HEK293T (cell line): Measurements from ENCODE around the gene PRDM16.

Source experiments
- CTCF ChIA-PET: fragments of 350-600 bp; formaldehyde crosslinking; extraction: SDS; loops from one replicate; lab custom pipeline; 2021; ENCODE audit warnings: antibody characterized with exemption, inconsistent platforms; lab: Yijun Ruan, JAX
- POLR2A ChIA-PET: fragments of 350-600 bp; formaldehyde crosslinking; extraction: SDS; loops from one replicate; lab custom pipeline; 2020; ENCODE audit warnings: antibody characterized with exemption, inconsistent platforms; lab: Yijun Ruan, JAX
- DNase-seq: peaks from one replicate; pipeline ENCODE4 v3.0.0; 2012; ENCODE audit warnings: mixed read lengths; ENCODE audit errors: extremely low spot score
- ARNT ChIP-seq: fragments of 450-650 bp; IDR thresholded peaks from 2 replicates; pipeline ENCODE4 v1.6.1; 2017; ENCODE audit warnings: mild to moderate bottlenecking
- BHLHE40 ChIP-seq: fragments of 450-650 bp; IDR thresholded peaks from 2 replicates; pipeline ENCODE4 v1.6.1; 2016; ENCODE audit warnings: mild to moderate bottlenecking, moderate library complexity, borderline replicate concordance
- CTBP1 ChIP-seq: fragments of 450-650 bp; IDR thresholded peaks from 2 replicates; pipeline ENCODE4 v1.6.1; 2016; ENCODE audit warnings: borderline replicate concordance
- ELF4 ChIP-seq: fragments of 450-650 bp; IDR thresholded peaks from 2 replicates; pipeline ENCODE4 v1.6.1; 2017; ENCODE audit warnings: antibody characterized with exemption
- FOXA1 ChIP-seq: fragments of 450-650 bp; IDR thresholded peaks from 2 replicates; pipeline ENCODE4 v1.6.1; 2016; ENCODE audit warnings: mild to moderate bottlenecking
- FOXK2 ChIP-seq: fragments of 450-650 bp; IDR thresholded peaks from 2 replicates; pipeline ENCODE4 v1.6.1; 2016; ENCODE audit warnings: mild to moderate bottlenecking
- FOXM1 ChIP-seq: fragments of 450-650 bp; IDR thresholded peaks from 2 replicates; pipeline ENCODE4 v1.6.1; 2017; ENCODE audit warnings: mild to moderate bottlenecking, borderline replicate concordance
- HDGF ChIP-seq: fragments of 450-650 bp; IDR thresholded peaks from 2 replicates; pipeline ENCODE4 v1.6.1; 2017; ENCODE audit warnings: antibody characterized with exemption, borderline replicate concordance
- L3MBTL2 ChIP-seq: fragments of 450-650 bp; conservative IDR thresholded peaks from 2 replicates; pipeline ENCODE4 v1.6.1; 2016; ENCODE audit warnings: mild to moderate bottlenecking
- LEF1 ChIP-seq: fragments of 450-650 bp; IDR thresholded peaks from 2 replicates; pipeline ENCODE4 v1.6.1; 2017; ENCODE audit warnings: mild to moderate bottlenecking, borderline replicate concordance
- NFRKB ChIP-seq: fragments of 450-650 bp; IDR thresholded peaks from 2 replicates; pipeline ENCODE4 v1.6.1; 2016; ENCODE audit warnings: mild to moderate bottlenecking, moderate library complexity
- PKNOX1 ChIP-seq: fragments of 450-650 bp; IDR thresholded peaks from 2 replicates; pipeline ENCODE4 v1.6.1; 2016
- SP1 ChIP-seq: fragments of 450-650 bp; IDR thresholded peaks from 2 replicates; pipeline ENCODE4 v1.6.1; 2017
- SUZ12 ChIP-seq: fragments of 450-650 bp; IDR thresholded peaks from 2 replicates; pipeline ENCODE4 v1.6.1; 2016; ENCODE audit warnings: mild to moderate bottlenecking
- TARDBP ChIP-seq: fragments of 450-650 bp; IDR thresholded peaks from 2 replicates; pipeline ENCODE4 v1.6.1; 2016
- ZNF384 ChIP-seq: fragments of 450-650 bp; IDR thresholded peaks from 2 replicates; pipeline ENCODE4 v1.6.1; 2016

The PRDM16 gene

GRCh38 chr1:3070644-3071564, 1.9 kb downstream of the PRDM16 start:
- ChIA-PET CTCF (no interaction called here), POLR2A (interaction anchor here (0.9 kb wide), 1 partner anchor 176 kb away, joined by 3 read pairs; no protein-coding TSS in a partner anchor)
- no peak for TF ChIP-seq SP1
- no peak for TF ChIP-seq CTBP1
- TF ChIP-seq LEF1: no peak
- no peak for TF ChIP-seq TARDBP
- no peak for TF ChIP-seq BHLHE40
- TF ChIP-seq ELF4: no peak
- no peak for TF ChIP-seq SUZ12
- no peak for TF ChIP-seq HDGF
- no peak for TF ChIP-seq L3MBTL2
- no peak for TF ChIP-seq FOXA1
- TF ChIP-seq FOXM1: no peak
- no peak for TF ChIP-seq ZNF384
- TF ChIP-seq ARNT: no peak
- TF ChIP-seq FOXK2: no peak
- no peak for TF ChIP-seq PKNOX1
- TF ChIP-seq NFRKB: no peak
- DNase-seq: peak; percentile 20

GRCh38 chr1:3071565-3072390, 2.8 kb downstream of the PRDM16 start:
- POLR2A ChIA-PET: interaction anchor here (0.9 kb wide), 1 partner anchor 175 kb away, joined by 3 read pairs; no protein-coding TSS in a partner anchor
- CTCF ChIA-PET: no interaction called here
- TF ChIP-seq ZNF384 (no peak), HDGF (no peak), NFRKB (no peak), L3MBTL2 (no peak), FOXM1 (no peak), FOXA1 (no peak), SP1 (no peak), PKNOX1 (no peak), CTBP1 (no peak), LEF1 (no peak), SUZ12 (no peak), ARNT (no peak), ELF4 (no peak)
- no peak for DNase-seq

GRCh38 chr1:3072391-3073185, 3.6 kb downstream of the PRDM16 start:
- no peak for DNase-seq
- CTCF ChIA-PET: no interaction called here
- no peak for TF ChIP-seq SUZ12
- no peak for TF ChIP-seq LEF1
- no peak for TF ChIP-seq TARDBP
- TF ChIP-seq L3MBTL2: no peak
- no peak for TF ChIP-seq FOXM1
- no peak for TF ChIP-seq FOXK2
- TF ChIP-seq SP1: no peak
- TF ChIP-seq ZNF384: no peak
- TF ChIP-seq ARNT: no peak
- TF ChIP-seq FOXA1: no peak
- no peak for TF ChIP-seq BHLHE40
- POLR2A ChIA-PET: no interaction called here

GRCh38 chr1:3073186-3073488, 4.1 kb downstream of the PRDM16 start:
- ChIA-PET CTCF (no interaction called here), POLR2A (no interaction called here)
- no peak for DNase-seq
- TF ChIP-seq FOXK2 (no peak), ARNT (no peak), FOXM1 (no peak), LEF1 (no peak), L3MBTL2 (no peak), BHLHE40 (no peak), FOXA1 (no peak), ZNF384 (no peak), CTBP1 (no peak), TARDBP (no peak), PKNOX1 (no peak), SP1 (no peak), NFRKB (no peak), HDGF (no peak), SUZ12 (no peak), ELF4 (no peak)
